Astrocyte (in vitro differentiated cells and primary cell): Measurements from ENCODE around the gene HMCN1. TPM values are rescaled to one million over a fixed set of nuclear protein-coding genes. Genes with fewer than 3 reads are reported as not detected.

Experiments used
- DNase-seq: peaks from one replicate; pipeline ENCODE4 v3.0.0-alpha.2; 2010; ENCODE audit warnings: low read depth
- FAIRE-seq: peaks from 2 replicates; lab custom pipeline; 2011; peaks lifted over from hg19 to GRCh38; lab: Jason Lieb, UNC
- H2AFZ ChIP-seq: 2 replicates; pipeline ENCODE4 v1.6.0; 2012; ENCODE audit warnings: low read depth, low read length, inconsistent platforms
- H3K27ac ChIP-seq: 2 replicates; pipeline ENCODE4 v1.5.1; 2011; ENCODE audit warnings: low read depth, low read length, inconsistent platforms
- H3K27me3 ChIP-seq: 2 replicates; pipeline ENCODE4 v1.6.0; 2011; ENCODE audit warnings: low read length, inconsistent platforms; ENCODE audit not compliant: insufficient read depth
- H3K36me3 ChIP-seq: 2 replicates; pipeline ENCODE4 v1.5.1; 2011; ENCODE audit warnings: low read length, inconsistent platforms; ENCODE audit not compliant: insufficient read depth
- H3K4me1 ChIP-seq: 2 replicates; pipeline ENCODE4 v1.5.1; 2011; ENCODE audit warnings: low read length, inconsistent platforms; ENCODE audit not compliant: insufficient read depth
- H3K4me2 ChIP-seq: 2 replicates; pipeline ENCODE4 v1.6.0; 2012; ENCODE audit warnings: low read length, inconsistent platforms
- H3K4me3 ChIP-seq: 2 replicates; pipeline ENCODE4 v1.5.1; 2011; ENCODE audit warnings: low read depth, mild to moderate bottlenecking, low read length, inconsistent platforms; ENCODE audit not compliant: insufficient read depth
- H3K79me2 ChIP-seq: 2 replicates; pipeline ENCODE4 v1.6.0; 2012; ENCODE audit warnings: mild to moderate bottlenecking, low read length, inconsistent platforms; ENCODE audit not compliant: insufficient read depth
- H3K9ac ChIP-seq: 2 replicates; pipeline ENCODE4 v1.6.0; 2012; ENCODE audit warnings: mild to moderate bottlenecking, low read length, inconsistent platforms
- H3K9me3 ChIP-seq: 2 replicates; pipeline ENCODE4 v1.5.1; 2012; ENCODE audit warnings: low read depth, mild to moderate bottlenecking, low read length, inconsistent platforms; ENCODE audit not compliant: insufficient read depth
- H4K20me1 ChIP-seq: 2 replicates; pipeline ENCODE4 v1.6.0; 2012; ENCODE audit warnings: low read length, inconsistent platforms; ENCODE audit not compliant: insufficient read depth
- H3K27ac Mint-ChIP-seq: one replicate; pipeline ENCODE4 v1.8.0; 2021; ENCODE audit warnings: mild to moderate bottlenecking, mixed read lengths; ENCODE audit not compliant: unreplicated experiment
- H3K27me3 Mint-ChIP-seq: one replicate; pipeline ENCODE4 v1.8.0; 2021; ENCODE audit warnings: low read depth, mixed read lengths; ENCODE audit not compliant: unreplicated experiment
- H3K36me3 Mint-ChIP-seq: one replicate; pipeline ENCODE4 v1.8.0; 2021; ENCODE audit warnings: low read depth, mixed read lengths; ENCODE audit not compliant: unreplicated experiment
- H3K4me1 Mint-ChIP-seq: one replicate; pipeline ENCODE4 v1.8.0; 2021; ENCODE audit warnings: low read depth, mixed read lengths; ENCODE audit not compliant: unreplicated experiment
- H3K4me3 Mint-ChIP-seq: one replicate; pipeline ENCODE4 v1.8.0; 2021; ENCODE audit warnings: mild to moderate bottlenecking, moderate library complexity, mixed read lengths; ENCODE audit not compliant: unreplicated experiment
- H3K9me3 Mint-ChIP-seq: one replicate; pipeline ENCODE4 v1.8.0; 2021; ENCODE audit warnings: mild to moderate bottlenecking, mixed read lengths; ENCODE audit not compliant: unreplicated experiment
- EZH2 ChIP-seq: IDR thresholded peaks from 2 replicates; pipeline ENCODE4 v1.6.1; 2012; ENCODE audit warnings: mild to moderate bottlenecking, low read length, inconsistent platforms; ENCODE audit not compliant: insufficient read depth
- total RNA-seq: library from RNA; stranded (reverse); gene quantifications from 2 replicates; pipeline ENCODE4 v1.2.1, GENCODE V29; 2021
- TF ChIP-seq, protein P1 (sequence below): IDR thresholded peaks from 2 replicates; pipeline ENCODE4 v1.5.1; 2011; ENCODE audit warnings: low read depth, mild to moderate bottlenecking, inconsistent platforms, low read length, moderate library complexity; ENCODE audit not compliant: insufficient read depth

HMCN1 gene
- total RNA-seq, 1 donor from 2014 or later, result 19.7 TPM

DNA sequence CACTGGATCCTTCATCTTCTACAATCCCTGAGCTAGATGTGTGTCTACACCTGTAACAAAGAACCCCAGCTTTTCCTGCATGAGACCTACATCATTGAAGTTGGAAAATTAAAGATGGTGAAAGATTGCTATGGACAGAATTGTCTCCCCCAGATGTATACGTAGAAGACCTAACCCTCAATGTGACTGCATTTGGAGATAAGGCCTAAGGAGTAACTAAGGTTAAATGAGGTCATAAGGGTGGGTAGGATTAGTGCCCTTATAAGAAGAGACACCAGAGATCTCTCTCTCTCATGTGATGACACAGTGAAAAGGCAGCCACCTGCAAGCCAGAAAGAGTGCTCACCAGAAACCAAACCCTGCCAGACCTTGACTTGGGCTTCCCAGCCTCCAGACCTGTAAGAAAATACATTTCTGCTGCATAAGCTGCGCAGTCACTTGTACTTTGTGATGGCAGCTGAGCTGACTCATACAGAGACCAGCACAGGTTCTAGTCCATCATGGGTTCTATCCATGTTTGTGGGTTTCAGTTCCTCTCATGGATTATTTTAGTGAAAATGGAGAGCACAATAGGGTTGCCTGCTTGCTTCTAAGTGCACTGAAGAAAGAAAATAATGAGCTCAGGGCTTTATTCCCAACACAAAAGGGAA lies 460.0 kb downstream of the HMCN1 start:
- H3K9ac ChIP-seq, result no peak overlapping the region
- no peaks in the 10 kb centered on the region for H3K36me3 ChIP-seq
- H3K4me2 ChIP-seq, result no peak overlapping the region
- TF ChIP-seq EZH2, result no peak
- TF ChIP-seq, protein P1, sequence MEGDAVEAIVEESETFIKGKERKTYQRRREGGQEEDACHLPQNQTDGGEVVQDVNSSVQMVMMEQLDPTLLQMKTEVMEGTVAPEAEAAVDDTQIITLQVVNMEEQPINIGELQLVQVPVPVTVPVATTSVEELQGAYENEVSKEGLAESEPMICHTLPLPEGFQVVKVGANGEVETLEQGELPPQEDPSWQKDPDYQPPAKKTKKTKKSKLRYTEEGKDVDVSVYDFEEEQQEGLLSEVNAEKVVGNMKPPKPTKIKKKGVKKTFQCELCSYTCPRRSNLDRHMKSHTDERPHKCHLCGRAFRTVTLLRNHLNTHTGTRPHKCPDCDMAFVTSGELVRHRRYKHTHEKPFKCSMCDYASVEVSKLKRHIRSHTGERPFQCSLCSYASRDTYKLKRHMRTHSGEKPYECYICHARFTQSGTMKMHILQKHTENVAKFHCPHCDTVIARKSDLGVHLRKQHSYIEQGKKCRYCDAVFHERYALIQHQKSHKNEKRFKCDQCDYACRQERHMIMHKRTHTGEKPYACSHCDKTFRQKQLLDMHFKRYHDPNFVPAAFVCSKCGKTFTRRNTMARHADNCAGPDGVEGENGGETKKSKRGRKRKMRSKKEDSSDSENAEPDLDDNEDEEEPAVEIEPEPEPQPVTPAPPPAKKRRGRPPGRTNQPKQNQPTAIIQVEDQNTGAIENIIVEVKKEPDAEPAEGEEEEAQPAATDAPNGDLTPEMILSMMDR, result no peak
- no peak overlapping the region for H3K27ac ChIP-seq
- Mint-ChIP-seq H3K4me1 (peaks cover 30% of the 10 kb centered on the region), H3K9me3 (peaks cover 18% of the 10 kb centered on the region), H3K27ac (no peak overlapping the region), H3K27me3 (peaks cover 2% of the 10 kb centered on the region), H3K36me3 (peaks cover 25% of the 10 kb centered on the region), H3K4me3 (no peak overlapping the region)
- DNase-seq (no peak), FAIRE-seq (no peak)
- no peak overlapping the region for H2AFZ ChIP-seq
- peaks cover 10% of the 10 kb centered on the region for H3K4me1 ChIP-seq
- H3K27me3 ChIP-seq, result no peaks in the 10 kb centered on the region
- H3K4me3 ChIP-seq, result no peak overlapping the region
- H4K20me1 ChIP-seq, result no peaks in the 10 kb centered on the region
- no peaks in the 10 kb centered on the region for H3K79me2 ChIP-seq
- H3K9me3 ChIP-seq, result no peaks in the 10 kb centered on the region

DNA sequence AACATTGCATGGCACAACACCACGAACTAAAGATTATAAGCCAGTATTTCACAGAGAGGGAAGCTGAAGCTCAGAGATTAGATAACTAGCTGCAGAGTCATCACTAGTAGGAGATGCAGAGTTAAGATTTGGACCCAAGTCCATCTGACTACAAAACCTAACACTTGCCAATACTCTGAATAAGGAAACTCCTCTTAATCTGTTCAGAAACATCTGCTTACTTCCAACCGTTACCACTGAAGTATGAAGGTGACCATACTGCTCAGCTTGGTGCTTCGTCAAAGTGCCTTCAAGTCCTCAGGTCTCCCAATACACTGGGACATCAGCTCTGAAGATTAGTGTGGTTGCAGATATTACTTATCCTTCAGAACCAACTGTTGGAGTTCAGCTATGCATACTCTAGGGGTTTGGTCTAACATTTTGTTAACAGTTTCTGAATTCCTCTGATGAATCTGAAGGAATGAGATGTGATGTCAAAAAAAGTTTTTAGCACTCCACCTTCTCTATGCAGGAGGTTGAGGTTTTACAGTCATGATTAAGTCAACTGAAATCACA lies 461.3 kb downstream of the HMCN1 start:
- Histone ChIP-seq H3K36me3 (no peaks in the 10 kb centered on the region), H3K4me2 (peak overlapping the region; percentile 5), H3K9ac (no peak overlapping the region), H2AFZ (no peak overlapping the region), H3K4me3 (no peak overlapping the region), H4K20me1 (no peaks in the 10 kb centered on the region), H3K9me3 (no peaks in the 10 kb centered on the region), H3K27ac (no peak overlapping the region), H3K27me3 (no peaks in the 10 kb centered on the region), H3K79me2 (no peaks in the 10 kb centered on the region), H3K4me1 (peaks cover 4% of the 10 kb centered on the region)
- Mint-ChIP-seq H3K27ac (peak overlapping the region; percentile 53), H3K36me3 (peaks cover 18% of the 10 kb centered on the region), H3K9me3 (peaks cover 18% of the 10 kb centered on the region), H3K4me1 (peaks cover 22% of the 10 kb centered on the region), H3K4me3 (no peak overlapping the region), H3K27me3 (peaks cover 2% of the 10 kb centered on the region)
- DNase-seq (no peak), FAIRE-seq (peak; percentile 73)
- TF ChIP-seq, protein P1, result no peak
- TF ChIP-seq EZH2, result no peak

DNA sequence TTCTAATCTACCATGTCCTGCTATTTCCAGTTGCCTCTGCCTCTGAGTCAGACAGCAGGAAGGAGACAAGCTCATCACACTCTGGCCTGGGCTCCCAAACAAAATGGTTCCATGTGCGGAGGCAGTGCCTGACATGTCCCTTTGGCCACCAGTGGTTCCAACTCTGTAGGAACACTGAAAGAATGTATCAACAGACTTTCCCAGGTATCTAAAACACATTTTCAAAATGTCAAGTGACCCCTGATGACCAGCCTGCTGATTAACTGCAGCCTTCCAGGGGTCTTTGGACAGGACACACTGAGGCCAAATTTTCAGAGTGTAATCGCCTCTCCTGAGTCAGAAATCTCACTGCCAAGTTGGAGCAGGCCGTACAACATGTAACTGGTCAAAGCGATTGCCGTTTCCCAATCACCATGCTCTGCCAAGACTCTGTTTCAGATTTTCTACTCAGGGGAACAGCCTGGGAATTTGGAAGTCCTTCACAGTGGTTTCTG lies 468.1 kb downstream of the HMCN1 start:
- H3K9me3 Mint-ChIP-seq, result peaks cover 5% of the 10 kb centered on the region
- no peaks in the 10 kb centered on the region for H4K20me1 ChIP-seq
- TF ChIP-seq EZH2, result no peak
- TF ChIP-seq, protein P1, result no peak
- no peaks in the 10 kb centered on the region for H3K27me3 Mint-ChIP-seq
- peaks cover 12% of the 10 kb centered on the region for H3K4me1 Mint-ChIP-seq
- H3K9me3 ChIP-seq, result no peaks in the 10 kb centered on the region
- no peaks in the 10 kb centered on the region for H3K4me1 ChIP-seq
- FAIRE-seq (no peak), DNase-seq (no peak)
- H3K9ac ChIP-seq, result no peak overlapping the region
- no peak overlapping the region for H3K27ac Mint-ChIP-seq
- H2AFZ ChIP-seq, result no peak overlapping the region
- H3K36me3 Mint-ChIP-seq, result peaks cover 8% of the 10 kb centered on the region
- no peaks in the 10 kb centered on the region for H3K36me3 ChIP-seq
- no peaks in the 10 kb centered on the region for H3K27me3 ChIP-seq
- H3K27ac ChIP-seq, result no peak overlapping the region
- H3K4me3 Mint-ChIP-seq, result no peak overlapping the region
- H3K4me3 ChIP-seq, result no peak overlapping the region
- no peak overlapping the region for H3K4me2 ChIP-seq
- H3K79me2 ChIP-seq, result no peaks in the 10 kb centered on the region
